HepG2 (cell line): ENCODE measurements around the gene FAM229A. TPM values are rescaled to one million over a fixed set of nuclear protein-coding genes. Genes with fewer than 3 reads are reported as not detected.
A peak's percentile ranks its signal among the peaks of the same experiment; 100 is the strongest.

Source experiments
- ATAC-seq: fragments of 200-7000 bp; cut with Tn5 transposase; 3 replicates; pipeline ENCODE4 v1.9.1; 2020; ENCODE audit warnings: mild to moderate bottlenecking, moderate library complexity
- BruUV-seq: library from RNA; stranded (reverse); fragments of 400-500 nt; replicated peaks from 2 replicates; lab custom pipeline; 2021; lab: Mats Ljungman, UMichigan
- CTCF ChIA-PET: fragments of 300-600 bp; formaldehyde crosslinking; extraction: SDS; loops from one replicate; lab custom pipeline; 2021; ENCODE audit warnings: low total read pairs, inconsistent platforms, low intra/inter-chr PET ratio; lab: Yijun Ruan, JAX
- POLR2A ChIA-PET: fragments of 350-600 bp; sonication (Branson Sonifier 250); formaldehyde crosslinking; loops from one replicate; lab custom pipeline; 2020; ENCODE audit warnings: antibody characterized with exemption, inconsistent platforms; lab: Yijun Ruan, JAX
- DNase-seq: peaks from one replicate; pipeline ENCODE4 v3.0.0-alpha.2; 2015; ENCODE audit warnings: low spot score
- FAIRE-seq: peaks from 3 replicates; lab custom pipeline; 2011; peaks lifted over from hg19 to GRCh38; lab: Jason Lieb, UNC
- H2AFZ ChIP-seq: one replicate; pipeline ENCODE4 v1.6.1; 2011; ENCODE audit warnings: low read length, inconsistent platforms
- H3K27ac ChIP-seq: fragments of 300-600 bp; 3 replicates; pipeline ENCODE4 v1.8.0; 2011; ENCODE audit warnings: mixed run types, mild to moderate bottlenecking, mixed read lengths, low read length, inconsistent platforms; ENCODE audit not compliant: insufficient read depth; ENCODE audit errors: extremely low read length
- H3K27me3 ChIP-seq, 2 experiments: fragments of 200-600 bp in 1 of 2; 2 replicates in 1 of 2; 3 replicates in 1 of 2; pipeline versions ENCODE4 v1.6.0 to v1.8.0; 2011; ENCODE audit warnings: low read length in 2 of 2, mild to moderate bottlenecking in 2 of 2, moderate library complexity in 2 of 2, inconsistent platforms in 1 of 2; ENCODE audit not compliant: insufficient read depth in 2 of 2, control insufficient read depth in 1 of 2
- H3K36me3 ChIP-seq, 2 experiments: fragments of 200-600 bp in 1 of 2; replicated peaks in 1 of 2; 2 replicates in 1 of 2; 3 replicates in 1 of 2; pipeline versions ENCODE4 v1.5.1 to v1.8.0; 2011; ENCODE audit warnings: low read length in 2 of 2, inconsistent platforms in 1 of 2; ENCODE audit not compliant: insufficient read depth in 2 of 2, control insufficient read depth in 1 of 2
- H3K4me1 ChIP-seq: 2 replicates; pipeline ENCODE4 v1.5.1; 2012; ENCODE audit warnings: low read length, inconsistent platforms; ENCODE audit not compliant: insufficient read depth
- H3K4me2 ChIP-seq: 2 replicates; pipeline ENCODE4 v1.6.0; 2011; ENCODE audit warnings: low read depth, low read length, inconsistent platforms
- H3K4me3 ChIP-seq, 3 experiments: fragments of 200-600 bp in 1 of 3; sonication (generic), shearing (Covaris generic) in 1 of 3; replicated peaks in 1 of 3; 2 replicates each; pipeline ENCODE4 v1.5.1; 2011 to 2016; ENCODE audit warnings: low read length in 3 of 3, inconsistent platforms in 2 of 3, low read depth in 2 of 3, mild to moderate bottlenecking in 2 of 3, control low read depth in 1 of 3, mixed read lengths in 1 of 3; ENCODE audit not compliant: insufficient read depth in 1 of 3
- H3K79me2 ChIP-seq: one replicate; pipeline ENCODE4 v1.6.1; 2011; ENCODE audit warnings: low read length, inconsistent platforms; ENCODE audit not compliant: insufficient read depth
- H3K9ac ChIP-seq: 2 replicates; pipeline ENCODE4 v1.6.0; 2011; ENCODE audit warnings: mild to moderate bottlenecking, low read depth, low read length, inconsistent platforms; ENCODE audit not compliant: insufficient read depth
- H3K9me3 ChIP-seq: 2 replicates; pipeline ENCODE4 v1.5.1; 2012; ENCODE audit warnings: mild to moderate bottlenecking, low read length
- H4K20me1 ChIP-seq: 2 replicates; pipeline ENCODE4 v1.6.0; 2011; ENCODE audit warnings: inconsistent platforms, mild to moderate bottlenecking, low read length, moderate library complexity; ENCODE audit not compliant: insufficient read depth
- CC2D1A ChIP-seq: sonication (generic); formaldehyde crosslinking; IDR thresholded peaks from 2 replicates; pipeline ENCODE4 v1.8.1; 2023; ENCODE audit warnings: mild to moderate bottlenecking, missing genetic modification reagents
- FOXO1 ChIP-seq: sonication (generic); formaldehyde crosslinking; IDR thresholded peaks from 2 replicates; pipeline ENCODE4 v1.4.0; 2020; ENCODE audit warnings: missing genetic modification reagents
- GMEB1 ChIP-seq: sonication (generic); formaldehyde crosslinking; IDR thresholded peaks from 2 replicates; pipeline ENCODE4 v1.5.1; 2020; ENCODE audit warnings: missing genetic modification reagents, mild to moderate bottlenecking, borderline replicate concordance
- NAIF1 ChIP-seq: sonication (generic); formaldehyde crosslinking; IDR thresholded peaks from 2 replicates; pipeline ENCODE4 v1.5.0; 2020; ENCODE audit warnings: mild to moderate bottlenecking, missing genetic modification reagents, borderline replicate concordance
- SMAD3 ChIP-seq: sonication (generic); formaldehyde crosslinking; IDR thresholded peaks from 2 replicates; pipeline ENCODE4 v1.4.0; 2020; ENCODE audit warnings: missing genetic modification reagents
- THRA ChIP-seq: sonication (generic); formaldehyde crosslinking; IDR thresholded peaks from 2 replicates; pipeline ENCODE4 v1.4.0; 2020; ENCODE audit warnings: missing genetic modification reagents, borderline replicate concordance
- TRIM24 ChIP-seq: sonication (generic); formaldehyde crosslinking; IDR thresholded peaks from 2 replicates; pipeline ENCODE4 v1.8.0; 2022; ENCODE audit warnings: mild to moderate bottlenecking, missing genetic modification reagents
- ZNF10 ChIP-seq: sonication (generic); formaldehyde crosslinking; IDR thresholded peaks from 2 replicates; pipeline ENCODE4 v1.4.0; 2020; ENCODE audit warnings: mild to moderate bottlenecking, low read depth, missing genetic modification reagents, borderline replicate concordance
- ZNF276 ChIP-seq: sonication (generic); formaldehyde crosslinking; IDR thresholded peaks from 2 replicates; pipeline ENCODE4 v1.4.0; 2020; ENCODE audit warnings: mild to moderate bottlenecking, low read depth, missing genetic modification reagents
- ZNF296 ChIP-seq: sonication (generic); formaldehyde crosslinking; conservative IDR thresholded peaks from 2 replicates; pipeline ENCODE4 v1.5.0; 2020; ENCODE audit warnings: mild to moderate bottlenecking, missing genetic modification reagents
- ZNF460 ChIP-seq: sonication (generic); formaldehyde crosslinking; IDR thresholded peaks from 2 replicates; pipeline ENCODE4 v1.5.1; 2020; ENCODE audit warnings: missing genetic modification reagents, mild to moderate bottlenecking, borderline replicate concordance
- ZNF670 ChIP-seq: sonication (generic); formaldehyde crosslinking; IDR thresholded peaks from 2 replicates; pipeline ENCODE4 v1.8.0; 2022; ENCODE audit warnings: mild to moderate bottlenecking, missing genetic modification reagents, borderline replicate concordance
- ZNF800 ChIP-seq: sonication (generic); formaldehyde crosslinking; IDR thresholded peaks from 2 replicates; pipeline ENCODE4 v1.4.0; 2020; ENCODE audit warnings: missing genetic modification reagents
- ZSCAN29 ChIP-seq: sonication (generic); formaldehyde crosslinking; conservative IDR thresholded peaks from 2 replicates; pipeline ENCODE4 v1.4.0; 2020; ENCODE audit warnings: mild to moderate bottlenecking, missing genetic modification reagents
- ZSCAN31 ChIP-seq: sonication (generic); formaldehyde crosslinking; IDR thresholded peaks from 2 replicates; pipeline ENCODE4 v1.5.0; 2020; ENCODE audit warnings: low read depth, mild to moderate bottlenecking, missing genetic modification reagents
- WGBS: methylation state at CpG from one replicate; pipeline ENCODE4 v1.1.6; 2017; ENCODE audit warnings: low lambda C conversion rate; 5-methylcytosine and 5-hydroxymethylcytosine counted together
- in situ Hi-C: cut with HindIII; loops from 2 replicates; pipeline ENCODE4 v1.10.0; 2017; ENCODE audit warnings: low pct_unique_long_range_greater_than_20kb; ENCODE audit not compliant: extremely low pct_ligation_motif_present
- intact Hi-C: fragments of 100-400 bp; cut with micrococcal nuclease; formaldehyde crosslinking; loops from one replicate; pipeline ENCODE4 v1.10.0; 2022; ENCODE audit not compliant: unreplicated experiment
- polyA plus RNA-seq, 8 experiments: library from polyadenylated mRNA; depleted of rRNA in 3 of 8; stranded (reverse) in 7 of 8; unstranded in 1 of 8; fragments of >200 nt; fragmentation: Illumina TruSeq in 4 of 8; extraction: Trizol in 4 of 8; gene quantifications; 2 replicates each; pipeline versions ENCODE4 v1.2.1 to v1.2.3, GENCODE V29; 2011 to 2016; ENCODE audit warnings: low read depth in 4 of 8, missing spikeins in 1 of 8, mixed read lengths in 1 of 8; ENCODE audit not compliant: insufficient read depth in 1 of 8
- total RNA-seq, 5 experiments: library from RNA; depleted of rRNA; stranded (reverse); fragments of >200 nt; fragmentation: Illumina TruSeq; extraction: Trizol; gene quantifications; 2 replicates each; pipeline ENCODE4 v1.2.3, GENCODE V29; 2016; ENCODE audit warnings: low read depth in 1 of 5

The FAM229A gene
- total and polyA plus RNA-seq, 2 of the 13 experiments (the other 11 are each of a cell fraction or from before 2014, with no cell fraction given): 3.2 to 17.6 TPM

GRCh38 chr1:32345289-32345827 is 16.9 kb downstream of the FAM229A start:
- in situ Hi-C loops (no loop called here), intact Hi-C loops (no loop called here)
- H3K9me3 ChIP-seq: no peaks in the 10 kb centered on the region
- H4K20me1 ChIP-seq: no peaks in the 10 kb centered on the region
- peak overlapping the region; percentile 59 for H3K27ac ChIP-seq
- H3K79me2 ChIP-seq: no peaks in the 10 kb centered on the region
- H3K4me3 ChIP-seq: peak overlapping the region in 1 of 3 experiments; percentile 50; a peak in 2 of 6 replicates
- H3K4me2 ChIP-seq: peak overlapping the region; percentile 71
- peaks cover 82% of the 10 kb centered on the region for H3K4me1 ChIP-seq
- H3K27me3 ChIP-seq: no peaks in the 10 kb centered on the region
- ChIA-PET POLR2A (interaction anchor here (1.1 to 10.1 kb wide), 11 partner anchors 8 to 95 kb away, joined by 3 to 222 read pairs (median 5); partner anchors contain the start of genes BSDC1, HDAC1, LCK and MARCKSL1), CTCF (no interaction called here)
- peak overlapping the region; percentile 27; the same call in 1 of the 2 replicates for H3K9ac ChIP-seq
- 0% methylated on average over 8 of the region's 8 CpGs for WGBS
- FAIRE-seq: peak; percentile 90
- peak; percentile 75 for DNase-seq
- peak; percentile 72 for ATAC-seq
- no peaks in the 10 kb centered on the region for H3K36me3 ChIP-seq
- H2AFZ ChIP-seq: peak overlapping the region; percentile 64
- BruUV-seq: no TSS peak
- TF ChIP-seq ZNF460 (CRISPR knock-in tag) (no peak), ZNF800 (CRISPR knock-in tag) (no peak), ZNF670 (CRISPR knock-in tag) (no peak), SMAD3 (CRISPR knock-in tag) (no peak), NAIF1 (CRISPR knock-in tag) (no peak), CC2D1A (no peak), THRA (CRISPR knock-in tag) (0 out of 2 replicates have a peak, but pooled peaks have one; percentile 12), ZNF276 (CRISPR knock-in tag) (no peak), TRIM24 (CRISPR knock-in tag) (no peak), GMEB1 (CRISPR knock-in tag) (no peak), ZNF10 (no peak), ZSCAN29 (CRISPR knock-in tag) (no peak), ZSCAN31 (CRISPR knock-in tag) (no peak), FOXO1 (peak; percentile 12; the same call in 1 of the 2 replicates), ZNF296 (CRISPR knock-in tag) (no peak)
